ENCODE measurements around the gene MYLK. TPM values are rescaled to one million over a fixed set of nuclear protein-coding genes. Genes with fewer than 3 reads are reported as not detected.
"Not testable (repeated sequence)": the region's sequence is repeated elsewhere in the genome, so short reads cannot be mapped to it uniquely, and the experiment has no call there.

The MYLK gene
- total RNA-seq, 4 donors from 2014 or later, result 32.0 to 81.2 (median 61.5) TPM

GRCh38 chr3:123722021-123722420 is 162.1 kb downstream of the MYLK start:
- H3K36me3 ChIP-seq, result no peaks in the 10 kb centered on the region
- no peak overlapping the region for H3K27ac ChIP-seq
- 82 to 85% methylated on average over 10 of the region's 10 CpGs for WGBS, 2 donors
- H3K9me3 ChIP-seq, result no peaks in the 10 kb centered on the region
- no peak for DNase-seq (ENCODE audit: low spot score in 2 of 2)
- H3K4me1 ChIP-seq, result peaks cover 0 to 28% (median 6%) of the 10 kb centered on the region in 4 donors
- H3K4me3 ChIP-seq, result no peak overlapping the region
- no peaks in the 10 kb centered on the region for H3K27me3 ChIP-seq
- TF ChIP-seq POLR2A (IDR thresholded peaks at IDR 0.05), result no peak
- no peak for TF ChIP-seq EP300 (IDR thresholded peaks at IDR 0.05)
- no peak for TF ChIP-seq CTCF (IDR thresholded peaks at IDR 0.05)

DNA sequence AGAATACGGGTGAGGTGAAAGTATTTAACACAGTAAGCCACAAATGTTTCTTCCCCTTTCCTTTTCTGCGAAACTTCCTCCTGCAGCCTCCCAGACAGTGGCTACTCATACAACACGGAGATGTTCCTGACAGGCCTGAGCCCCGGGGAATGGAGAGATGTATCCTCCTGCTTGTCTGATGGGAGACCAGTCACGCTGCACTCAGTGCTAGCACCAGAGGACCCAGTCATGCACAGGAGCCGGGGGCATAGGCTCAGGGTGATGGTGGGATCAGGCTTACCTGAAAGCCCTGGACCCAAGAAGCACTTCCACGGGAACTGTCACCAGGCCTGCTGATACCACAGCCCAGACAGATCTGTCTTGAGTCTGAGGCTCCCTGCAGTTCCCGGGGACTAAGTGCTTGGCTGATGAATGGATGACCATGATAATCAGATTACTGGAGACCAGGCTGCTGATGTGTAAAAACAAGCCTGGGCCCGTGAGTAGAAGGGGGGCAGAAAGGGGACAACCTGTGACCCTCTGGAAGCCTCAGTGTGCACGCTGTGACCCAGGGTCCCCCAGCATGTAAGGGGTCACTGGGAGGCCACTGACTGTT is 162.9 kb downstream of the MYLK start:
- H3K4me1 ChIP-seq, result peaks cover 0 to 28% (median 6%) of the 10 kb centered on the region in 4 donors
- not testable (repeated sequence) for H3K27ac ChIP-seq; H3K36me3 ChIP-seq; H3K4me3 ChIP-seq; H3K27me3 ChIP-seq; H3K9me3 ChIP-seq; DNase-seq (ENCODE audit: low spot score in 2 of 2)
- 61 to 63% methylated on average over 3 to 9 of the region's 10 CpGs for WGBS, 2 donors

DNA sequence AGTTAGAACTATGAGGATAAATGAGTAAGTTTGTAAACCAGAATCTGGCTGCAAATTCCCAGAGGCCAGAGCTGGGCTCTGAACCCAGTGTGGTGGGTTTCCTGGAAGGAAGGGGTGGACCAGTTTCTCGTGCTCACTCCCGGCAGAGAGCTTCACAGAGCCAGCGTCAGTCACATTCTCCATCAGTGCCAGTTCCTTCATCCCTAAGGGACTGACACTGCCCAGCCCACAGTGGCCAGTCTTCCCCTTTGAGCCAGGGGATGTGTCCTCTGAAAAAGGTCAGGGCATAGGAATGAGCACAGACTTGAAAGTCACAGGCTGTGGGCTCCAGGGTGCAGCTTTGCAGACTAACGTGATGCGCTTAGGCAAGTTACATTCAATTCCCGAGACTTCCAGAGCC is 163.5 kb downstream of the MYLK start:
- DNase-seq (ENCODE audit: low spot score in 2 of 2), result no peak
- Histone ChIP-seq H3K4me1 (peaks cover 0 to 28% (median 6%) of the 10 kb centered on the region in 4 donors), H3K36me3 (no peaks in the 10 kb centered on the region), H3K9me3 (no peaks in the 10 kb centered on the region), H3K27me3 (no peaks in the 10 kb centered on the region), H3K4me3 (no peak overlapping the region), H3K27ac (peak overlapping the region in 1 of 4 donors; percentile 48)
- WGBS, 2 donors, result 51 to 58% methylated on average over 6 of the region's 6 CpGs
- TF ChIP-seq POLR2A (IDR thresholded peaks at IDR 0.05), result no peak
- TF ChIP-seq EP300 (IDR thresholded peaks at IDR 0.05), result no peak
- TF ChIP-seq CTCF (IDR thresholded peaks at IDR 0.05), result no peak

DNA sequence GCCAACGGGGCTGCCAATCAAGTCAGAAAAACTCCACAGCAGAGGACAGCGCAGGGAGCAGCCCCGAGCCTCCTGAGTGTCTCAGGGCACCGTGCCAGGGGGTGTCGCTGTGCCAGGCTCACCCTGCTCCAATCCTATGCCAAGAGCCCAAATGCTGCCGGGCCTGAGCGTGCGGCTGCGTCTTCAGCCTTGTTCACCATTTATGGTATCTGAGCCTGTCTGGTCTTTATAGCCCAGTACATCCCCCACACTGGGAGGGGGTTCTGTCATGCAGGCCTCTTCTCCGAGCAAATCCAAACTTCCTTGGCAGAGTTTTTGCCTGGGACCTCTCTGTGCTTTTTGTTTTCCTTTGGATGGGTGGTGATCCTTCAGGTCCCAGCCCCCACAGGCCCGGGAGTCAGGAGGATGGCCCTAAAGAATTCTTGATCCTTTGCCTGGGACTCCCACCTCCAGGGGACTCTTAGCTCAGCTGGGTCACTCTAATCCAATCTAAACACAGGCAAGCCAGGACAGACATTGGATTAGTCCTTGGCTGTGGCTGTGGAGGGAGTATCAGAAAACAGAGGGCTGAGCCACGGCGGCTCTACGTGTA is 164.2 kb downstream of the MYLK start:
- TF ChIP-seq POLR2A (IDR thresholded peaks at IDR 0.05) (no peak), EP300 (IDR thresholded peaks at IDR 0.05) (no peak), CTCF (IDR thresholded peaks at IDR 0.05) (no peak)
- no peaks in the 10 kb centered on the region for H3K27me3 ChIP-seq
- 35 to 54% methylated on average over 10 to 14 of the region's 14 CpGs for WGBS, 2 donors
- H3K4me3 ChIP-seq, result no peak overlapping the region
- DNase-seq (ENCODE audit: low spot score in 2 of 2), result no peak
- H3K27ac ChIP-seq, result peak overlapping the region in 2 of 4 donors; percentile 28 to 48
- H3K4me1 ChIP-seq, result peaks cover 0 to 28% (median 6%) of the 10 kb centered on the region in 4 donors
- no peaks in the 10 kb centered on the region for H3K9me3 ChIP-seq
- H3K36me3 ChIP-seq, result no peaks in the 10 kb centered on the region

DNA sequence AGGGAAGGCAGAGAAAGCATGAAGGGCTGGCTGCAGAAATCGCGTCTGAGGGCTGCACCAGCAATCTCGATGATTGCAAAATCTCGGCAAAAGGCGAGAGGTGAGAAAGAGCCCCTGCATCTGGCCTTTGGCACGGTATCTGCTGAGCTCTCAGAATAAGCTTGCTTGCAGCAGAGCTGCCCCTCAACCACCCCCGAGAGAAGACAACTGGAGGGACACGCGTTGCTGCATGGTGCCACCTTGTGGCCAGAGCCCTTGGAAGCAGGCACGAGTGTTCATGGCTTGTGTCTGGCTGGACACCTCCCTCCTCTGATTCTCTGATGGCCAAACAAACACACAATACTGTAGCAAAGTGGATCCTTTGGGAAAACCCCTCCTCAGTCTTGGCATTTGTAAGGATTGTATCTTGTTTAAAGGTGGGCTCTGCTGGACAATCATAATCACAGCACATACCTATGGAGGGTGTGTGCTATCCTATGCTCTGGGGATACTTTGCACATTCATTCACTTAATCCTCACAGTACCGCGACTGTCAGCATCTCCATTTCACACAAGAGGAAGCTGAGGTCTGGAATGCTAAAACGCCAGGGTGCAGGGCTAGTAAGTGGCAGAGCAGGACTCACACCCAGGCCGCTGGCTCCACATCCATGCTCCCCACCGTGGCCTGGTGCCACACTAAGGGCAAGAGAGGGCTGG is 164.9 kb downstream of the MYLK start:
- peak; percentile 44 to 71 (median 62) for TF ChIP-seq CTCF (IDR thresholded peaks at IDR 0.05)
- H3K27me3 ChIP-seq, H3K36me3 ChIP-seq, H3K9me3 ChIP-seq, H3K4me3 ChIP-seq: not testable (repeated sequence)
- H3K27ac ChIP-seq, result peak overlapping the region in 2 of 4 donors; percentile 28 to 48
- DNase-seq (ENCODE audit: low spot score in 2 of 2), result peak; percentile 63 to 86
- peaks cover 0 to 28% (median 6%) of the 10 kb centered on the region in 4 donors for H3K4me1 ChIP-seq
- 15 to 17% methylated on average over 12 to 15 of the region's 15 CpGs for WGBS, 2 donors

Data from tibial nerve (tissue), 4 donors.